CD14-positive monocyte (primary cell): ENCODE results near the gene BCAR3. TPM values are rescaled to one million over a fixed set of nuclear protein-coding genes. Genes with fewer than 3 reads are reported as not detected.

ENCODE experiments used
- DNase-seq, 3 donors: peaks; one replicate each; pipeline ENCODE4 v3.0.0-alpha.2; 2011 to 2022
- H2AFZ ChIP-seq: 2 replicates; pipeline ENCODE4 v1.6.0; 2012; ENCODE audit warnings: mild to moderate bottlenecking, low read depth, low read length, inconsistent platforms; ENCODE audit not compliant: insufficient read depth, poor library complexity, severe bottlenecking
- H3K27ac ChIP-seq, 2 donors: 1 replicate in 1 of 2; 2 replicates in 1 of 2; pipeline ENCODE4 v1.5.1; 2012 to 2013; ENCODE audit warnings: low read length in 2 of 2, control low read depth in 1 of 2, inconsistent platforms in 1 of 2, low read depth in 1 of 2, mild to moderate bottlenecking in 1 of 2
- H3K27me3 ChIP-seq, 2 donors: one replicate each; pipeline versions ENCODE4 v1.6.0 to v1.6.1; 2011 to 2013; ENCODE audit warnings: low read length in 2 of 2; ENCODE audit not compliant: control insufficient read depth in 2 of 2, insufficient read depth in 2 of 2
- H3K36me3 ChIP-seq, 2 donors: replicated peaks in 1 of 2; 1 replicate in 1 of 2; 2 replicates in 1 of 2; pipeline versions ENCODE4 v1.5.1 to v1.6.1; 2012 to 2013; ENCODE audit warnings: low read length in 2 of 2, control low read depth in 1 of 2, inconsistent platforms in 1 of 2, mild to moderate bottlenecking in 1 of 2; ENCODE audit not compliant: insufficient read depth in 2 of 2, control insufficient read depth in 1 of 2
- H3K4me1 ChIP-seq, 2 donors: 1 replicate in 1 of 2; 2 replicates in 1 of 2; pipeline versions ENCODE4 v1.5.1 to v1.6.1; 2012 to 2013; ENCODE audit warnings: low read length in 2 of 2, control low read depth in 1 of 2, inconsistent platforms in 1 of 2, mild to moderate bottlenecking in 1 of 2, moderate library complexity in 1 of 2; ENCODE audit not compliant: insufficient read depth in 2 of 2, control insufficient read depth in 1 of 2
- H3K4me2 ChIP-seq: replicated peaks from 2 replicates; pipeline ENCODE3; 2012; ENCODE audit warnings: low read length, moderate library complexity, mild to moderate bottlenecking; ENCODE audit not compliant: poor library complexity, severe bottlenecking; ENCODE audit errors: extremely low read depth
- H3K4me3 ChIP-seq, 3 experiments: fragments of 200-600 bp in 1 of 3; sonication (generic) in 1 of 3; replicated peaks in 1 of 3; 1 replicate in 2 of 3; 2 replicates in 1 of 3; pipeline ENCODE4 v1.5.1; 2011 to 2013; ENCODE audit warnings: low read length in 3 of 3, mild to moderate bottlenecking in 3 of 3, control low read depth in 2 of 3, low read depth in 2 of 3, inconsistent platforms in 1 of 3, moderate library complexity in 1 of 3
- H3K79me2 ChIP-seq: 2 replicates; pipeline ENCODE4 v1.6.0; 2012; ENCODE audit warnings: mild to moderate bottlenecking, control low read depth, inconsistent platforms, low read length, moderate library complexity; ENCODE audit not compliant: insufficient read depth
- H3K9ac ChIP-seq: 2 replicates; pipeline ENCODE4 v1.6.0; 2017; ENCODE audit warnings: low read length, mild to moderate bottlenecking; ENCODE audit not compliant: insufficient read depth, poor library complexity, severe bottlenecking
- H3K9me3 ChIP-seq, 2 donors: replicated peaks in 1 of 2; 1 replicate in 1 of 2; 2 replicates in 1 of 2; pipeline versions ENCODE4 v1.5.1 to v1.6.1; 2012 to 2013; ENCODE audit warnings: low read length in 2 of 2, control low read depth in 1 of 2; ENCODE audit not compliant: control insufficient read depth in 1 of 2, insufficient read depth in 1 of 2
- H4K20me1 ChIP-seq: 2 replicates; pipeline ENCODE4 v1.6.0; 2012; ENCODE audit warnings: mild to moderate bottlenecking, low read length, control low read depth, moderate library complexity; ENCODE audit not compliant: insufficient read depth
- H3K27ac Mint-ChIP-seq, 7 donors: one replicate each; pipeline ENCODE4 v1.8.0; 2020; ENCODE audit warnings: mild to moderate bottlenecking in 7 of 7, mixed read lengths in 7 of 7, moderate library complexity in 6 of 7, inconsistent platforms in 2 of 7
- H3K27me3 Mint-ChIP-seq, 3 donors: one replicate each; pipeline ENCODE4 v1.8.0; 2021 to 2022; ENCODE audit warnings: low read depth in 3 of 3, mild to moderate bottlenecking in 3 of 3, mixed read lengths in 3 of 3, moderate library complexity in 3 of 3, inconsistent platforms in 1 of 3
- H3K36me3 Mint-ChIP-seq, 2 donors: one replicate each; pipeline ENCODE4 v1.8.0; 2020; ENCODE audit warnings: mixed read lengths in 2 of 2, inconsistent platforms in 1 of 2, mild to moderate bottlenecking in 1 of 2
- H3K4me1 Mint-ChIP-seq: one replicate; pipeline ENCODE4 v1.8.0; 2020; ENCODE audit warnings: mild to moderate bottlenecking, mixed read lengths
- H3K4me3 Mint-ChIP-seq, 2 donors: one replicate each; pipeline ENCODE4 v1.8.0; 2020; ENCODE audit warnings: mild to moderate bottlenecking in 2 of 2, mixed read lengths in 2 of 2, moderate library complexity in 1 of 2
- H3K9me3 Mint-ChIP-seq, 7 donors: one replicate each; pipeline ENCODE4 v1.8.0; 2020 to 2022; ENCODE audit warnings: mixed read lengths in 7 of 7, mild to moderate bottlenecking in 6 of 7, moderate library complexity in 6 of 7, inconsistent platforms in 2 of 7
- WGBS: methylation state at CpG from one replicate; pipeline ENCODE4 v1.1.5; 2013; ENCODE audit warnings: missing lambda C conversion rate; ENCODE audit not compliant: insufficient coverage; 5-methylcytosine and 5-hydroxymethylcytosine counted together
- intact Hi-C, 2 donors: fragments of 100-400 bp; cut with micrococcal nuclease; formaldehyde crosslinking; loops; one replicate each; pipeline versions ENCODE4 v1.15.0 to v1.15.1; 2023
- polyA plus RNA-seq, 3 donors: library from polyadenylated mRNA; depleted of rRNA in 1 of 3; unstranded in 2 of 3; stranded (reverse) in 1 of 3; fragments of 300-500 nt in 2 of 3; fragments of >200 nt in 1 of 3; fragmentation: Illumina TruSeq in 2 of 3; gene quantifications; 1 replicate in 2 of 3; 2 replicates in 1 of 3; pipeline ENCODE4 v1.2.3, GENCODE V29; 2012 to 2021
- TF ChIP-seq, protein P1 (sequence below): fragments of 200-600 bp; IDR thresholded peaks from one replicate; pipeline ENCODE4 v1.8.0; 2022; ENCODE audit warnings: antibody characterized with exemption, mild to moderate bottlenecking

The BCAR3 gene
- polyA plus RNA-seq, 3 donors: 0.05 to 0.41 TPM; not detected in 1

- Histone ChIP-seq H2AFZ (no peak overlapping the region), H3K9ac (no peak overlapping the region), H3K4me1 (peaks cover 33 to 34% of the 10 kb centered on the region in 2 donors), H4K20me1 (no peaks in the 10 kb centered on the region), H3K36me3 (no peaks in the 10 kb centered on the region), H3K4me3 (no peak overlapping the region), H3K9me3 (no peaks in the 10 kb centered on the region), H3K4me2 (no peak overlapping the region), H3K27me3 (no peaks in the 10 kb centered on the region), H3K79me2 (no peaks in the 10 kb centered on the region), H3K27ac (no peak overlapping the region)
- no peak overlapping the region for H3K4me3 Mint-ChIP-seq
- intact Hi-C loops: no loop called here
- DNase-seq: peak in 1 of 3 donors; percentile 46
- H3K36me3 Mint-ChIP-seq: no peaks in the 10 kb centered on the region
- peaks cover 40% of the 10 kb centered on the region for H3K4me1 Mint-ChIP-seq
- TF ChIP-seq, protein P1, sequence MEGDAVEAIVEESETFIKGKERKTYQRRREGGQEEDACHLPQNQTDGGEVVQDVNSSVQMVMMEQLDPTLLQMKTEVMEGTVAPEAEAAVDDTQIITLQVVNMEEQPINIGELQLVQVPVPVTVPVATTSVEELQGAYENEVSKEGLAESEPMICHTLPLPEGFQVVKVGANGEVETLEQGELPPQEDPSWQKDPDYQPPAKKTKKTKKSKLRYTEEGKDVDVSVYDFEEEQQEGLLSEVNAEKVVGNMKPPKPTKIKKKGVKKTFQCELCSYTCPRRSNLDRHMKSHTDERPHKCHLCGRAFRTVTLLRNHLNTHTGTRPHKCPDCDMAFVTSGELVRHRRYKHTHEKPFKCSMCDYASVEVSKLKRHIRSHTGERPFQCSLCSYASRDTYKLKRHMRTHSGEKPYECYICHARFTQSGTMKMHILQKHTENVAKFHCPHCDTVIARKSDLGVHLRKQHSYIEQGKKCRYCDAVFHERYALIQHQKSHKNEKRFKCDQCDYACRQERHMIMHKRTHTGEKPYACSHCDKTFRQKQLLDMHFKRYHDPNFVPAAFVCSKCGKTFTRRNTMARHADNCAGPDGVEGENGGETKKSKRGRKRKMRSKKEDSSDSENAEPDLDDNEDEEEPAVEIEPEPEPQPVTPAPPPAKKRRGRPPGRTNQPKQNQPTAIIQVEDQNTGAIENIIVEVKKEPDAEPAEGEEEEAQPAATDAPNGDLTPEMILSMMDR: no peak
- H3K27me3 Mint-ChIP-seq: peaks cover 0 to 5% (median 2%) of the 10 kb centered on the region in 3 donors
- H3K27ac Mint-ChIP-seq: no peak overlapping the region
- peaks cover 0 to 3% (median 0%) of the 10 kb centered on the region in 7 donors for H3K9me3 Mint-ChIP-seq
Observed at GRCh38 chr1:93701629-93702028, 20.0 kb upstream of the BCAR3 start.

GRCh38 chr1:93700532-93701469 is 19.2 kb upstream of the BCAR3 start:
- TF ChIP-seq, protein P1: no peak
- H3K27me3 ChIP-seq: no peaks in the 10 kb centered on the region
- no peak overlapping the region for H2AFZ ChIP-seq
- H3K9ac ChIP-seq: no peak overlapping the region
- intact Hi-C loops: no loop called here
- H3K9me3 Mint-ChIP-seq: peaks cover 0 to 3% (median 0%) of the 10 kb centered on the region in 7 donors
- H3K4me1 Mint-ChIP-seq: peaks cover 34% of the 10 kb centered on the region
- no peak overlapping the region for H3K4me3 ChIP-seq
- peaks cover 0 to 5% (median 2%) of the 10 kb centered on the region in 3 donors for H3K27me3 Mint-ChIP-seq
- WGBS: 95% methylated on average over 15 of the region's 22 CpGs
- H3K9me3 ChIP-seq: no peaks in the 10 kb centered on the region
- H3K4me3 Mint-ChIP-seq: no peak overlapping the region
- DNase-seq: no peak
- H3K36me3 ChIP-seq: no peaks in the 10 kb centered on the region
- H3K36me3 Mint-ChIP-seq: no peaks in the 10 kb centered on the region
- H3K27ac Mint-ChIP-seq: peak overlapping the region in 2 of 7 donors; percentile 14 to 30
- no peak overlapping the region for H3K27ac ChIP-seq
- no peak overlapping the region for H3K4me2 ChIP-seq
- H4K20me1 ChIP-seq: no peaks in the 10 kb centered on the region
- peaks cover 33 to 35% of the 10 kb centered on the region in 2 donors for H3K4me1 ChIP-seq
- no peaks in the 10 kb centered on the region for H3K79me2 ChIP-seq
